Suprapubic skin (tissue), 4 donors: ENCODE data around the gene CRELD1.

Experiments
- CTCF ChIP-seq, 2 donors: fragments of 200-600 bp in 1 of 2; fragments of 450-650 bp in 1 of 2; sonication (generic) in 1 of 2; IDR thresholded peaks; one replicate each; pipeline ENCODE4 v1.5.1; 2016 to 2019; ENCODE audit warnings: antibody characterized with exemption in 2 of 2, mild to moderate bottlenecking in 1 of 2, moderate library complexity in 1 of 2
- EP300 ChIP-seq: sonication (generic); formaldehyde crosslinking; IDR thresholded peaks from one replicate; pipeline ENCODE4 v1.6.1; 2017; ENCODE audit warnings: antibody characterized with exemption
- POLR2AphosphoS5 ChIP-seq, 3 donors: sonication (generic); formaldehyde crosslinking; IDR thresholded peaks; one replicate each; pipeline ENCODE4 v1.6.1; 2017; ENCODE audit warnings: antibody characterized with exemption in 3 of 3

GRCh38 chr3:9945358-9945757, 11.7 kb downstream of the CRELD1 start:
- no peak for TF ChIP-seq POLR2AphosphoS5 (IDR thresholded peaks at IDR 0.05)
- TF ChIP-seq CTCF (IDR thresholded peaks at IDR 0.05), result no peak
- no peak for TF ChIP-seq EP300
